ENCODE data around the gene GRP. TPM values are rescaled to one million over a fixed set of nuclear protein-coding genes. Genes with fewer than 3 reads are reported as not detected.

Gene GRP
- total and polyA plus RNA-seq, 2 of the 4 experiments (the other 2 are of a cell fraction) = not detected

- H4K20me1 ChIP-seq (ENCODE audit: insufficient read depth, low read length) = no peaks in the 10 kb centered on the region
- H2AFZ ChIP-seq (replicated peaks; ENCODE audit: low read length, poor library complexity) = no peak overlapping the region
- in situ Hi-C loops (cut with MboI; ENCODE audit: low sequenced_read_pairs) = no loop called here
- H3K14ac ChIP-seq (replicated peaks; ENCODE audit: low read depth, low read length) = no peak overlapping the region
- no peak overlapping the region for H3K56ac ChIP-seq (ENCODE audit: extremely low read depth, insufficient read depth, low read length)
- no peak overlapping the region for H2BK5ac ChIP-seq (ENCODE audit: low read depth, low read length, poor library complexity, severe bottlenecking)
- H3K4ac ChIP-seq (ENCODE audit: low read depth, low read length) = no peak overlapping the region
- ChIA-PET POLR2A (ENCODE audit: unreplicated experiment) (no interaction called here), CTCF (no interaction called here)
- no peak overlapping the region for H3K4me2 ChIP-seq (ENCODE audit: low read depth, low read length)
- peaks cover 2% of the 10 kb centered on the region; the same call in 1 of the 2 replicates for H3K4me1 ChIP-seq (ENCODE audit: control insufficient read depth, insufficient read depth, low read length)
- H3K18ac ChIP-seq (ENCODE audit: low read depth, low read length) = no peak overlapping the region
- no peak overlapping the region for H3K9ac ChIP-seq (ENCODE audit: low read depth, low read length)
- no peak overlapping the region for H2BK15ac ChIP-seq (ENCODE audit: low read depth, low read length)
- no peaks in the 10 kb centered on the region for H3K36me3 ChIP-seq (ENCODE audit: control insufficient read depth, insufficient read depth, low read length)
- no peaks in the 10 kb centered on the region for H3K79me1 ChIP-seq (ENCODE audit: low read depth in 1 of 2, low read length in 2 of 2)
- H3K9me1 ChIP-seq (ENCODE audit: insufficient read depth, low read length) = no peaks in the 10 kb centered on the region
- DNase-seq (no peak), ATAC-seq (ENCODE audit: low read depth) (no peak)
- H3K4me3 ChIP-seq (ENCODE audit: insufficient read depth, low read depth, low read length) = no peak overlapping the region
- BruUV-seq (replicated peaks) = no TSS peak
- no peak overlapping the region for H2BK120ac ChIP-seq (ENCODE audit: low read depth, low read length)
- dilution Hi-C loops (cut with HindIII; ENCODE audit: low sequenced_read_pairs, unreplicated experiment) = no loop called here
- no peak overlapping the region for H3K23ac ChIP-seq (ENCODE audit: low read depth, low read length)
- H4K5ac ChIP-seq (ENCODE audit: low read depth, low read length) = no peak overlapping the region
- H2BK20ac ChIP-seq (ENCODE audit: low read depth, low read length) = no peak overlapping the region
- no peak overlapping the region for H2AK9ac ChIP-seq (replicated peaks; ENCODE audit: low read depth, low read length, poor library complexity)
- no CpG with 5 or more reads among the region's 1 CpG for WGBS, 2 experiments (ENCODE audit: extremely low coverage in 2 of 2, insufficient read length in 1 of 2)
- H4K91ac ChIP-seq (ENCODE audit: insufficient read depth, low read depth, low read length) = no peak overlapping the region
- no peak overlapping the region for H3K27ac ChIP-seq (ENCODE audit: insufficient read depth, low read length)
- no peaks in the 10 kb centered on the region for H3K9me3 ChIP-seq (ENCODE audit: control insufficient read depth, insufficient read depth, low read length)
- no peak for TF ChIP-seq BHLHE40 (IDR thresholded peaks at IDR 0.05; ENCODE audit: low read depth, low read length)
- TF ChIP-seq CHD1 (IDR thresholded peaks at IDR 0.05; ENCODE audit: low read depth, low read length) = no peak
- TF ChIP-seq SMC3 (IDR thresholded peaks at IDR 0.05; ENCODE audit: low read depth, low read length) = no peak
- TF ChIP-seq, protein P1, sequence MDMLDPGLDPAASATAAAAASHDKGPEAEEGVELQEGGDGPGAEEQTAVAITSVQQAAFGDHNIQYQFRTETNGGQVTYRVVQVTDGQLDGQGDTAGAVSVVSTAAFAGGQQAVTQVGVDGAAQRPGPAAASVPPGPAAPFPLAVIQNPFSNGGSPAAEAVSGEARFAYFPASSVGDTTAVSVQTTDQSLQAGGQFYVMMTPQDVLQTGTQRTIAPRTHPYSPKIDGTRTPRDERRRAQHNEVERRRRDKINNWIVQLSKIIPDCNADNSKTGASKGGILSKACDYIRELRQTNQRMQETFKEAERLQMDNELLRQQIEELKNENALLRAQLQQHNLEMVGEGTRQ (IDR thresholded peaks at IDR 0.05; ENCODE audit: low read depth, low read length) = no peak
- TF ChIP-seq RCOR1 (IDR thresholded peaks at IDR 0.05; ENCODE audit: insufficient replicate concordance, low read length) = no peak
- TF ChIP-seq, protein P2, sequence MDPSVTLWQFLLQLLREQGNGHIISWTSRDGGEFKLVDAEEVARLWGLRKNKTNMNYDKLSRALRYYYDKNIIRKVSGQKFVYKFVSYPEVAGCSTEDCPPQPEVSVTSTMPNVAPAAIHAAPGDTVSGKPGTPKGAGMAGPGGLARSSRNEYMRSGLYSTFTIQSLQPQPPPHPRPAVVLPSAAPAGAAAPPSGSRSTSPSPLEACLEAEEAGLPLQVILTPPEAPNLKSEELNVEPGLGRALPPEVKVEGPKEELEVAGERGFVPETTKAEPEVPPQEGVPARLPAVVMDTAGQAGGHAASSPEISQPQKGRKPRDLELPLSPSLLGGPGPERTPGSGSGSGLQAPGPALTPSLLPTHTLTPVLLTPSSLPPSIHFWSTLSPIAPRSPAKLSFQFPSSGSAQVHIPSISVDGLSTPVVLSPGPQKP (IDR thresholded peaks at IDR 0.05; ENCODE audit: borderline replicate concordance, low read depth, low read length) = no peak
- no peak for TF ChIP-seq MAFK (IDR thresholded peaks at IDR 0.05; ENCODE audit: low read depth, low read length)
- no peak for TF ChIP-seq POLR2A (IDR thresholded peaks at IDR 0.05; ENCODE audit: low read depth, low read length)
- no peak for TF ChIP-seq RFX5 (IDR thresholded peaks at IDR 0.05; ENCODE audit: low read depth, low read length)
- no peak for TF ChIP-seq RAD21 (IDR thresholded peaks at IDR 0.05; ENCODE audit: low read length)
- TF ChIP-seq MAZ (IDR thresholded peaks at IDR 0.05; ENCODE audit: borderline replicate concordance, low read depth, low read length) = no peak
- TF ChIP-seq CEBPB (IDR thresholded peaks at IDR 0.05; ENCODE audit: low read depth, low read length) = no peak
- TF ChIP-seq NFE2L2 (IDR thresholded peaks at IDR 0.05; ENCODE audit: low read depth, low read length) = no peak
- no peak for TF ChIP-seq MXI1 (IDR thresholded peaks at IDR 0.05; ENCODE audit: borderline replicate concordance, low read depth, low read length)
- TF ChIP-seq CTCF (conservative IDR thresholded peaks at IDR 0.05; ENCODE audit: low read depth, low read length) = no peak
- H3K27me3 ChIP-seq (ENCODE audit: control insufficient read depth, insufficient read depth, low read length) = peaks cover 14% of the 10 kb centered on the region
- H2AK5ac ChIP-seq (ENCODE audit: low read depth, low read length) = no peak overlapping the region
- H4K8ac ChIP-seq (ENCODE audit: low read depth in 2 of 2, low read length in 2 of 2) = no peak overlapping the region
- intact Hi-C loops (cut with micrococcal nuclease) = no loop called here
These were observed 37.3 kb upstream of the GRP start for GRCh38 chr18:59182673-59183072.
